NCI-H226 (cell line): Measurements from ENCODE around the gene GASK1A.
"Not testable (repeated sequence)": the region's sequence is repeated elsewhere in the genome, so short reads cannot be mapped to it uniquely, and the experiment has no call there.

ENCODE experiments used
- DNase-seq: peaks from one replicate; pipeline ENCODE4 v3.0.0-alpha.2; 2015

Gene GASK1A

GRCh38 chr3:43034200-43034599, 55.1 kb downstream of the GASK1A start:
- no peak for DNase-seq

GRCh38 chr3:43034911-43035310, 55.8 kb downstream of the GASK1A start:
- no peak for DNase-seq

- no peak for DNase-seq
These were observed 56.8 kb downstream of the GASK1A start for GRCh38 chr3:43035801-43036365.

GRCh38 chr3:43036621-43037423, 57.7 kb downstream of the GASK1A start:
- no peak for DNase-seq

GRCh38 chr3:43038010-43038409, 58.9 kb downstream of the GASK1A start:
- no peak for DNase-seq

GRCh38 chr3:43041517-43041916, 62.4 kb downstream of the GASK1A start:
- DNase-seq: no peak

- DNase-seq: no peak
These were observed 64.1 kb downstream of the GASK1A start for GRCh38 chr3:43043071-43043766.

GRCh38 chr3:43043793-43044192, 64.7 kb downstream of the GASK1A start:
- DNase-seq: no peak

GRCh38 chr3:43045079-43045478, 66.0 kb downstream of the GASK1A start:
- DNase-seq: not testable (repeated sequence)

GRCh38 chr3:43046583-43046982, 67.5 kb downstream of the GASK1A start:
- DNase-seq: no peak

- no peak for DNase-seq
These were observed 69.4 kb downstream of the GASK1A start for GRCh38 chr3:43048470-43048869.

- no peak for DNase-seq
These were observed 74.2 kb downstream of the GASK1A start for GRCh38 chr3:43053291-43053690.

GRCh38 chr3:43054754-43055153, 75.6 kb downstream of the GASK1A start:
- DNase-seq: no peak

- DNase-seq: no peak
These were observed 76.3 kb downstream of the GASK1A start for GRCh38 chr3:43055393-43055792.

GRCh38 chr3:43055806-43056770, 77.0 kb downstream of the GASK1A start:
- DNase-seq: no peak

- no peak for DNase-seq
These were observed 80.3 kb downstream of the GASK1A start for GRCh38 chr3:43059456-43059855.

GRCh38 chr3:43061101-43061895, 82.2 kb downstream of the GASK1A start:
- DNase-seq: no peak

GRCh38 chr3:43062040-43062563, 83.0 kb downstream of the GASK1A start:
- DNase-seq: peak; percentile 24

- peak; percentile 72 for DNase-seq
These were observed 83.5 kb downstream of the GASK1A start for GRCh38 chr3:43062564-43063040.

GRCh38 chr3:43063114-43063513, 84.0 kb downstream of the GASK1A start:
- DNase-seq: no peak

- not testable (repeated sequence) for DNase-seq
These were observed 91.6 kb downstream of the GASK1A start for GRCh38 chr3:43070670-43071069.
